ENCODE data around the gene HTR2C.

DNA sequence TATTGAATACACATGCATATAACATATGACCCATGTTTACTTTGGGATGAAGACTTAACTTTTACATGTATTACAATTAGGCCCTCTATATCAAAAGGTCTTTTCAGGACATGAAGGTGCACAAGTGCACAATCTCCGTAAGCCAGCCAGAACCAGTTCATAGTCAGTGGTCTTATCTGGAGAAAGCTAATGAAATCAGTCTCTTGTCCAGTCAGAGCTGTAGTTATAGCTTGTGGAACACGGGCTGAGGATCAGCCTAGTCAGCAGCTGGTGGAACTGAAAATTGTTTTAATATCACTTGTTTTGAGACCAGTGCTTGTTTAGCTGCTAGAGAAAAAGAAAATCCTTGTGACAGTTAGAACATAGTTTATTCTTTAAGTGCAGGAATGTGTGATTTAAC lies 235.6 kb downstream of the HTR2C start:
- no peak for TF ChIP-seq CTCF (IDR thresholded peaks at IDR 0.05)
- no peak for TF ChIP-seq MAX (IDR thresholded peaks at IDR 0.05)
- no peak for TF ChIP-seq FOXS1 (CRISPR knock-in tag; IDR thresholded peaks at IDR 0.05)
- no peak for TF ChIP-seq NFE2L2 (conservative IDR thresholded peaks at IDR 0.05; ENCODE audit: low read length)
- no peak for TF ChIP-seq FOSL2 (IDR thresholded peaks at IDR 0.05)
- TF ChIP-seq FOSL2 (CRISPR knock-in tag; IDR thresholded peaks at IDR 0.05), result no peak
- TF ChIP-seq NPAS2 (CRISPR knock-in tag; IDR thresholded peaks at IDR 0.05; ENCODE audit: borderline replicate concordance), result no peak

Measured in A549 (cell line).